ENCODE measurements around the gene SNRPE.

DNA sequence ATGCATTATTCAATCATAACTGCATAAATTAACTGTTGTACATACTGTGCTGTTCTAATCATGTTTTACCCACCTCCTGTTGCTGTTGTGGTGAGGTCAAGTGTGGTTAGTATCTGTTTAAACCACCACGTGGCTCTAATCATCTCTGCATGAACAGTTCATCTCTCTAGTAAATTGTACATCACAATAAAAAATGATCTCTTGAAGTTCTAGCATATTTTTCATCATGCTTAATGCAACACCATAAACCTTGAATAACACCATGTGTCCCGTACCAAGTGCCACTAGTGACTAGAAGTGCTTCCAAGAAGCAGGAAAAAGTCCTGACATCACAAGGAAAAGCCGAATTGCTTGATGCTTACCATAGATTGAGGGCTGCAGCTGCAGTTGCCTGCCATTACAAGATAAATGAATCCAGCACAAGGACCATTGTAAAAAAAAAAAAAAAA lies 51.7 kb downstream of the SNRPE start:
- TF ChIP-seq, protein P1, sequence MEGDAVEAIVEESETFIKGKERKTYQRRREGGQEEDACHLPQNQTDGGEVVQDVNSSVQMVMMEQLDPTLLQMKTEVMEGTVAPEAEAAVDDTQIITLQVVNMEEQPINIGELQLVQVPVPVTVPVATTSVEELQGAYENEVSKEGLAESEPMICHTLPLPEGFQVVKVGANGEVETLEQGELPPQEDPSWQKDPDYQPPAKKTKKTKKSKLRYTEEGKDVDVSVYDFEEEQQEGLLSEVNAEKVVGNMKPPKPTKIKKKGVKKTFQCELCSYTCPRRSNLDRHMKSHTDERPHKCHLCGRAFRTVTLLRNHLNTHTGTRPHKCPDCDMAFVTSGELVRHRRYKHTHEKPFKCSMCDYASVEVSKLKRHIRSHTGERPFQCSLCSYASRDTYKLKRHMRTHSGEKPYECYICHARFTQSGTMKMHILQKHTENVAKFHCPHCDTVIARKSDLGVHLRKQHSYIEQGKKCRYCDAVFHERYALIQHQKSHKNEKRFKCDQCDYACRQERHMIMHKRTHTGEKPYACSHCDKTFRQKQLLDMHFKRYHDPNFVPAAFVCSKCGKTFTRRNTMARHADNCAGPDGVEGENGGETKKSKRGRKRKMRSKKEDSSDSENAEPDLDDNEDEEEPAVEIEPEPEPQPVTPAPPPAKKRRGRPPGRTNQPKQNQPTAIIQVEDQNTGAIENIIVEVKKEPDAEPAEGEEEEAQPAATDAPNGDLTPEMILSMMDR (IDR thresholded peaks at IDR 0.05): no peak
- TF ChIP-seq EP300 (IDR thresholded peaks at IDR 0.05): no peak
